T-helper 22 cell (primary cell): ENCODE results near the gene PTBP1.
"Not testable (repeated sequence)": the region's sequence is repeated elsewhere in the genome, so short reads cannot be mapped to it uniquely, and the experiment has no call there.

Experiments
- DNase-seq: peaks from one replicate; pipeline ENCODE4 v3.0.0-alpha.2; 2020; ENCODE audit warnings: low read depth

Gene PTBP1

GRCh38 chr19:810883-811489 is 13.7 kb downstream of the PTBP1 start:
- no peak for DNase-seq

GRCh38 chr19:811506-812048 is 14.3 kb downstream of the PTBP1 start:
- no peak for DNase-seq

- DNase-seq: no peak
Observed at GRCh38 chr19:812049-812746, 14.9 kb downstream of the PTBP1 start.

- no peak for DNase-seq
Observed at GRCh38 chr19:812747-813218, 15.5 kb downstream of the PTBP1 start.

GRCh38 chr19:813219-814151 is 16.2 kb downstream of the PTBP1 start:
- no peak for DNase-seq

- DNase-seq: no peak
Observed at GRCh38 chr19:814152-815078, 17.2 kb downstream of the PTBP1 start.

- no peak for DNase-seq
Observed at GRCh38 chr19:815079-815774, 18.0 kb downstream of the PTBP1 start.

GRCh38 chr19:815775-816499 is 18.7 kb downstream of the PTBP1 start:
- DNase-seq: no peak

- no peak for DNase-seq
Observed at GRCh38 chr19:816500-816857, 19.2 kb downstream of the PTBP1 start.

GRCh38 chr19:820212-820611 is 23.0 kb downstream of the PTBP1 start:
- DNase-seq: not testable (repeated sequence)

- no peak for DNase-seq
Observed at GRCh38 chr19:821231-821824, 24.1 kb downstream of the PTBP1 start.

- DNase-seq: no peak
Observed at GRCh38 chr19:821825-822503, 24.7 kb downstream of the PTBP1 start, which contains the start of gene PLPPR3. Gene PLPPR3, minus strand, starts transcription at chr19:821955. Its CDS starts 396 bp downstream, at chr19:821559.

GRCh38 chr19:823565-824121 is 26.4 kb downstream of the PTBP1 start:
- no peak for DNase-seq

- no peak for DNase-seq
Observed at GRCh38 chr19:824885-825284, 27.6 kb downstream of the PTBP1 start.

GRCh38 chr19:825897-826644 is 28.8 kb downstream of the PTBP1 start:
- no peak for DNase-seq

GRCh38 chr19:827314-827709 is 30.1 kb downstream of the PTBP1 start:
- no peak for DNase-seq

GRCh38 chr19:827710-828321 is 30.6 kb downstream of the PTBP1 start, which contains the start of gene AZU1:
Gene AZU1, plus strand, starts transcription at chr19:827837. Its CDS starts 10 bp downstream, at chr19:827847.
- no peak for DNase-seq
